ENCODE measurements around the gene MAP2K5. TPM values are rescaled to one million over a fixed set of nuclear protein-coding genes. Genes with fewer than 3 reads are reported as not detected.

MAP2K5 gene
- total and polyA plus RNA-seq, 10 of the 15 experiments (the other 5 are each of a cell fraction or from before 2014, with no cell fraction given): 1.3 to 19.4 (median 9.6) TPM

- no peak overlapping the region for H3K9ac ChIP-seq (ENCODE audit: control insufficient read depth, insufficient read depth, low read length)
- H3K9me3 ChIP-seq (replicated peaks; ENCODE audit: control insufficient read depth, insufficient read depth, low read length): no peaks in the 10 kb centered on the region
- 77% methylated on average over 7 of the region's 7 CpGs for WGBS (ENCODE audit: insufficient coverage, insufficient replicate concordance, low lambda C conversion rate, missing lambda C conversion rate)
- in situ Hi-C loops (cut with MboI): no loop called here
- CTCF ChIA-PET: interaction anchor here (0.7 to 1.6 kb wide), 3 partner anchors 10 to 46 kb away, joined by 3 to 6 read pairs (median 5); partner anchors contain the start of gene C15orf61
- peaks cover 0 to 6% of the 10 kb centered on the region in 2 experiments; a peak in 1 of 4 replicates for H3K36me3 ChIP-seq (ENCODE audit: control insufficient read depth in 2 of 2, insufficient read depth in 2 of 2, low read length in 1 of 2)
- ATAC-seq (peak; percentile 71), DNase-seq (ENCODE audit: low read depth, low spot score) (no peak), FAIRE-seq (no peak)
- H3K4me1 ChIP-seq (ENCODE audit: control insufficient read depth, insufficient read depth, low read length): peaks cover 17% of the 10 kb centered on the region
- H3K79me2 ChIP-seq (ENCODE audit: control insufficient read depth, insufficient read depth, low read length): no peaks in the 10 kb centered on the region
- BruUV-seq (replicated peaks): no TSS peak
- H3K27me3 ChIP-seq (replicated peaks in 1 of 2; ENCODE audit: control insufficient read depth in 2 of 2, insufficient read depth in 2 of 2, low read length in 1 of 2): no peaks in the 10 kb centered on the region
- intact Hi-C loops (cut with micrococcal nuclease; ENCODE audit: unreplicated experiment): no loop called here
- no peak overlapping the region for H3K27ac ChIP-seq (ENCODE audit: control insufficient read depth, insufficient read depth)
- no peak overlapping the region for H3K4me3 ChIP-seq
- H3K4me2 ChIP-seq (ENCODE audit: control insufficient read depth, insufficient read depth): no peak overlapping the region
- TF ChIP-seq BHLHE40 (IDR thresholded peaks at IDR 0.05; ENCODE audit: borderline replicate concordance in 1 of 2, low read depth in 2 of 2, low read length in 1 of 2) (peak; percentile 66 to 84; a peak in 3 of 4 replicates), MTA2 (IDR thresholded peaks at IDR 0.05; ENCODE audit: low read depth) (peak; percentile 83), PAX8 (IDR thresholded peaks at IDR 0.05) (no peak)
- no peak overlapping the region for H2AFZ ChIP-seq (ENCODE audit: control insufficient read depth, low read depth, low read length)
- SMC1A ChIA-PET (ENCODE audit: uncharacterized antibody, unreplicated experiment): interaction anchor here (0.9 to 1.9 kb wide), 4 partner anchors 9 to 234 kb away, joined by 3 to 7 read pairs (median 4); no protein-coding TSS in a partner anchor
- POLR2A ChIA-PET: interaction anchor here (0.6 to 0.8 kb wide), 2 partner anchors 26 to 520 kb away, joined by 3 to 6 read pairs; no protein-coding TSS in a partner anchor
- RAD21 ChIA-PET (ENCODE audit: unreplicated experiment): interaction anchor here (0.6 to 1.1 kb wide), 4 partner anchors 9 to 328 kb away, joined by 3 to 5 read pairs (median 3); no protein-coding TSS in a partner anchor
- no peaks in the 10 kb centered on the region for H4K20me1 ChIP-seq (ENCODE audit: control insufficient read depth, insufficient read depth)
Observed at GRCh38 chr15:67510597-67511190, 31.8 kb upstream of the MAP2K5 start.

GRCh38 chr15:67511606-67512005 lies 30.9 kb upstream of the MAP2K5 start:
- 78% methylated on average over 1 of the region's 3 CpGs for WGBS (ENCODE audit: insufficient coverage, insufficient replicate concordance, low lambda C conversion rate, missing lambda C conversion rate)
- ATAC-seq: peak; percentile 22
- Histone ChIP-seq H2AFZ (ENCODE audit: control insufficient read depth, low read depth, low read length) (no peak overlapping the region), H3K27me3 (replicated peaks in 1 of 2; ENCODE audit: control insufficient read depth in 2 of 2, insufficient read depth in 2 of 2, low read length in 1 of 2) (no peaks in the 10 kb centered on the region), H3K27ac (ENCODE audit: control insufficient read depth, insufficient read depth) (no peak overlapping the region), H3K9ac (ENCODE audit: control insufficient read depth, insufficient read depth, low read length) (no peak overlapping the region), H4K20me1 (ENCODE audit: control insufficient read depth, insufficient read depth) (no peaks in the 10 kb centered on the region), H3K9me3 (replicated peaks; ENCODE audit: control insufficient read depth, insufficient read depth, low read length) (no peaks in the 10 kb centered on the region), H3K79me2 (ENCODE audit: control insufficient read depth, insufficient read depth, low read length) (no peaks in the 10 kb centered on the region), H3K4me1 (ENCODE audit: control insufficient read depth, insufficient read depth, low read length) (peaks cover 8% of the 10 kb centered on the region), H3K4me3 (no peak overlapping the region), H3K4me2 (ENCODE audit: control insufficient read depth, insufficient read depth) (no peak overlapping the region), H3K36me3 (ENCODE audit: control insufficient read depth in 2 of 2, insufficient read depth in 2 of 2, low read length in 1 of 2) (peaks cover 0 to 6% of the 10 kb centered on the region in 2 experiments; a peak in 1 of 4 replicates)
- in situ Hi-C loops (cut with MboI): no loop called here
- POLR2A ChIA-PET: interaction anchor here (0.6 to 1.2 kb wide), 4 partner anchors 9 to 519 kb away, joined by 3 to 4 read pairs (median 3); no protein-coding TSS in a partner anchor
- peak; percentile 30; the same call in 1 of the 2 replicates for TF ChIP-seq JUNB (IDR thresholded peaks at IDR 0.05)
- no peak for TF ChIP-seq ETV6 (conservative IDR thresholded peaks at IDR 0.05 in 1 of 2, IDR thresholded peaks at IDR 0.05 in 1 of 2; ENCODE audit: borderline replicate concordance in 1 of 2, low read depth in 1 of 2)
- intact Hi-C loops (cut with micrococcal nuclease; ENCODE audit: unreplicated experiment): no loop called here
- no TSS peak for BruUV-seq (replicated peaks)
- no peak for DNase-seq (ENCODE audit: low read depth, low spot score)
- RAD21 ChIA-PET (ENCODE audit: unreplicated experiment): interaction anchor here (0.9 to 1.1 kb wide), 3 partner anchors 11 to 321 kb away, joined by 3 read pairs; no protein-coding TSS in a partner anchor
- CTCF ChIA-PET: interaction anchor here (0.6 to 1.1 kb wide), 3 partner anchors 8 to 359 kb away, joined by 3 read pairs; partner anchors contain the start of gene C15orf61
- SMC1A ChIA-PET (ENCODE audit: uncharacterized antibody, unreplicated experiment): interaction anchor here (0.6 to 2.9 kb wide), 7 partner anchors 9 to 55 kb away, joined by 3 to 16 read pairs (median 3); no protein-coding TSS in a partner anchor
- FAIRE-seq: no peak

All from GM12878 (cell line).